H9 (cell line): ENCODE measurements around the gene KRTAP12-4. TPM values are rescaled to one million over a fixed set of nuclear protein-coding genes. Genes with fewer than 3 reads are reported as not detected.

ENCODE experiments used
- DNase-seq: peaks from one replicate; pipeline ENCODE4 v3.0.0-alpha.2; 2017
- H2AFZ ChIP-seq: one replicate; pipeline ENCODE4 v1.6.1; 2013; ENCODE audit warnings: mild to moderate bottlenecking, low read length, control low read depth, moderate library complexity
- H2AK5ac ChIP-seq: 2 replicates; pipeline ENCODE4 v1.6.1; 2013; ENCODE audit warnings: low read length, control low read depth, mixed read lengths; ENCODE audit not compliant: insufficient read length
- H2BK120ac ChIP-seq: one replicate; pipeline ENCODE4 v1.6.1; 2013; ENCODE audit warnings: low read depth, mild to moderate bottlenecking, low read length, control low read depth, inconsistent platforms; ENCODE audit not compliant: poor library complexity, severe bottlenecking
- H2BK12ac ChIP-seq: 2 replicates; pipeline ENCODE4 v1.6.1; 2013; ENCODE audit warnings: low read length, control low read depth, mixed read lengths, low read depth; ENCODE audit not compliant: insufficient read length
- H2BK15ac ChIP-seq: 2 replicates; pipeline ENCODE4 v1.6.1; 2013; ENCODE audit warnings: low read depth, low read length, control low read depth
- H2BK20ac ChIP-seq: one replicate; pipeline ENCODE4 v1.6.1; 2013; ENCODE audit warnings: low read depth, mild to moderate bottlenecking, low read length, control low read depth, inconsistent platforms; ENCODE audit not compliant: poor library complexity, severe bottlenecking
- H2BK5ac ChIP-seq: 2 replicates; pipeline ENCODE4 v1.6.1; 2013; ENCODE audit warnings: low read length, control low read depth, mixed read lengths; ENCODE audit not compliant: insufficient read length
- H3K14ac ChIP-seq: 2 replicates; pipeline ENCODE4 v1.6.1; 2013; ENCODE audit warnings: low read length, control low read depth; ENCODE audit not compliant: insufficient read depth
- H3K18ac ChIP-seq: 2 replicates; pipeline ENCODE4 v1.6.1; 2013; ENCODE audit warnings: low read depth, mild to moderate bottlenecking, mixed read lengths, low read length, control low read depth; ENCODE audit not compliant: insufficient read length
- H3K23ac ChIP-seq: 2 replicates; pipeline ENCODE4 v1.6.1; 2013; ENCODE audit warnings: low read length, control low read depth, mixed read lengths, low read depth; ENCODE audit not compliant: insufficient read length
- H3K23me2 ChIP-seq: 2 replicates; pipeline ENCODE4 v1.6.1; 2013; ENCODE audit warnings: low read depth, mild to moderate bottlenecking, mixed read lengths, low read length, control low read depth; ENCODE audit not compliant: insufficient read length, poor library complexity, severe bottlenecking
- H3K27ac ChIP-seq: 2 replicates; pipeline ENCODE4 v1.5.1; 2013; ENCODE audit warnings: low read length, control low read depth, mixed read lengths, low read depth; ENCODE audit not compliant: insufficient read length
- H3K27me3 ChIP-seq: 2 replicates; pipeline ENCODE4 v1.6.1; 2013; ENCODE audit warnings: low read length, control low read depth, inconsistent platforms; ENCODE audit not compliant: insufficient read depth
- H3K4ac ChIP-seq: 2 replicates; pipeline ENCODE4 v1.6.1; 2013; ENCODE audit warnings: low read depth, mild to moderate bottlenecking, control low read depth, inconsistent platforms, low read length, moderate library complexity
- H3K4me1 ChIP-seq: 2 replicates; pipeline ENCODE4 v1.6.1; 2013; ENCODE audit warnings: low read length, control low read depth, inconsistent platforms; ENCODE audit not compliant: insufficient read depth
- H3K4me2 ChIP-seq: 2 replicates; pipeline ENCODE4 v1.6.1; 2013; ENCODE audit warnings: low read length, control low read depth, mixed read lengths; ENCODE audit not compliant: insufficient read length, insufficient read depth
- H3K56ac ChIP-seq: 2 replicates; pipeline ENCODE4 v1.6.1; 2013; ENCODE audit warnings: low read depth, mild to moderate bottlenecking, mixed read lengths, low read length, control low read depth; ENCODE audit not compliant: insufficient read length
- H3K79me1 ChIP-seq: 2 replicates; pipeline ENCODE4 v1.6.1; 2013; ENCODE audit warnings: low read depth, mild to moderate bottlenecking, moderate library complexity, low read length, control low read depth, inconsistent platforms; ENCODE audit not compliant: insufficient read depth, poor library complexity, severe bottlenecking
- H3K79me2 ChIP-seq: 2 replicates; pipeline ENCODE4 v1.6.1; 2013; ENCODE audit warnings: low read length, control low read depth, inconsistent platforms; ENCODE audit not compliant: insufficient read depth
- H3K9ac ChIP-seq: 2 replicates; pipeline ENCODE4 v1.6.1; 2013; ENCODE audit warnings: low read length, control low read depth, mixed read lengths; ENCODE audit not compliant: insufficient read length; ENCODE audit errors: extremely low read depth
- H3K9me3 ChIP-seq: one replicate; pipeline ENCODE4 v1.6.1; 2013; ENCODE audit warnings: low read depth, low read length, inconsistent platforms; ENCODE audit not compliant: control insufficient read depth
- H3T11ph ChIP-seq: one replicate; pipeline ENCODE4 v1.6.1; 2013; ENCODE audit warnings: mild to moderate bottlenecking, low read length, control low read depth, inconsistent platforms
- H4K20me1 ChIP-seq: one replicate; pipeline ENCODE4 v1.6.1; 2013; ENCODE audit not compliant: control insufficient read depth, insufficient read length, insufficient read depth
- H4K5ac ChIP-seq: 2 replicates; pipeline ENCODE4 v1.6.1; 2013; ENCODE audit warnings: low read depth, mild to moderate bottlenecking, mixed read lengths, low read length, control low read depth; ENCODE audit not compliant: insufficient read length
- H4K8ac ChIP-seq: replicated peaks from 2 replicates; pipeline ENCODE4 v1.6.1; 2013; ENCODE audit warnings: low read length, control low read depth, mixed read lengths, low read depth; ENCODE audit not compliant: insufficient read length
- H4K91ac ChIP-seq: 2 replicates; pipeline ENCODE4 v1.6.1; 2013; ENCODE audit warnings: low read depth, mild to moderate bottlenecking, moderate library complexity, mixed read lengths, low read length, control low read depth; ENCODE audit not compliant: insufficient read length
- H3K27ac Mint-ChIP-seq, 3 experiments: 2 replicates in 2 of 3; 3 replicates in 1 of 3; pipeline ENCODE4 v1.8.0; 2020 to 2021; ENCODE audit warnings: mixed read lengths in 3 of 3, mild to moderate bottlenecking in 1 of 3, moderate library complexity in 1 of 3
- H3K27me3 Mint-ChIP-seq: 2 replicates; pipeline ENCODE4 v1.8.0; 2021; ENCODE audit warnings: low read depth, mild to moderate bottlenecking, moderate library complexity, mixed read lengths
- H3K36me3 Mint-ChIP-seq, 3 experiments: 2 replicates in 2 of 3; 3 replicates in 1 of 3; pipeline ENCODE4 v1.8.0; 2020 to 2021; ENCODE audit warnings: low read depth in 3 of 3, mixed read lengths in 3 of 3; ENCODE audit not compliant: insufficient read depth in 1 of 3
- H3K4me1 Mint-ChIP-seq, 2 experiments: 2 replicates each; pipeline ENCODE4 v1.8.0; 2020; ENCODE audit warnings: mixed read lengths in 2 of 2
- H3K4me3 Mint-ChIP-seq, 2 experiments: 2 replicates in 1 of 2; 3 replicates in 1 of 2; pipeline ENCODE4 v1.8.0; 2020 to 2021; ENCODE audit warnings: mild to moderate bottlenecking in 2 of 2, mixed read lengths in 2 of 2, moderate library complexity in 1 of 2
- H3K9me3 Mint-ChIP-seq, 2 experiments: 2 replicates in 1 of 2; 3 replicates in 1 of 2; pipeline ENCODE4 v1.8.0; 2020; ENCODE audit warnings: mild to moderate bottlenecking in 2 of 2, mixed read lengths in 2 of 2, moderate library complexity in 1 of 2
- CTCF ChIP-seq: fragments of 200-600 bp; sonication (generic); conservative IDR thresholded peaks from 3 replicates; pipeline ENCODE4 v1.8.0; 2021; ENCODE audit warnings: antibody characterized with exemption, mild to moderate bottlenecking
- WGBS: extraction: QIAGEN DNeasy Blood & Tissue Kit; methylation state at CpG from one replicate; pipeline ENCODE4 v1.1.7; 2013; ENCODE audit warnings: missing lambda C conversion rate, low lambda C conversion rate, mixed read lengths; ENCODE audit not compliant: insufficient read length; ENCODE audit errors: extremely low coverage; 5-methylcytosine and 5-hydroxymethylcytosine counted together
- long read RNA-seq: library from polyadenylated mRNA; unstranded; transcript quantifications from one replicate; pipeline ENCODE4 v2.0.0, GENCODE V29; 2020
- total RNA-seq: library from RNA; stranded (reverse); gene quantifications from 2 replicates; pipeline ENCODE4 v1.2.1, GENCODE V29; 2021

KRTAP12-4 gene
- not detected in 2 replicates for total RNA-seq
- long read RNA-seq: 0 reads

- no peak within 1 kb of the TSS for H2AFZ ChIP-seq
- H2BK120ac ChIP-seq: no peak within 1 kb of the TSS
- H4K20me1 ChIP-seq: no peaks in the 10 kb centered on the region
- H4K5ac ChIP-seq: no peak within 1 kb of the TSS
- no peaks in the 10 kb centered on the region for H3K79me1 ChIP-seq
- H2BK15ac ChIP-seq: no peak within 1 kb of the TSS
- no peak within 1 kb of the TSS for H4K91ac ChIP-seq
- TF ChIP-seq CTCF: no peak
- no peak within 1 kb of the TSS for H3T11ph ChIP-seq
- no CpG with 5 or more reads among the region's 9 CpGs for WGBS
- no peaks in the 10 kb centered on the region for H3K4me1 ChIP-seq
- H3K27me3 ChIP-seq: no peaks in the 10 kb centered on the region
- no peak within 1 kb of the TSS for H2BK12ac ChIP-seq
- H3K4me3 Mint-ChIP-seq: no peak within 1 kb of the TSS
- no peak within 1 kb of the TSS for H3K9ac ChIP-seq
- H3K4me1 Mint-ChIP-seq: peaks cover 15 to 25% of the 10 kb centered on the region in 2 experiments
- H3K9me3 Mint-ChIP-seq: peaks cover 15 to 16% of the 10 kb centered on the region in 2 experiments; a peak in 4 of 5 replicates
- H3K79me2 ChIP-seq: no peaks in the 10 kb centered on the region
- DNase-seq: no peak
- H2BK20ac ChIP-seq: no peak within 1 kb of the TSS
- H3K23ac ChIP-seq: no peak within 1 kb of the TSS
- no peaks in the 10 kb centered on the region for H3K9me3 ChIP-seq
- H2BK5ac ChIP-seq: no peak within 1 kb of the TSS
- H3K56ac ChIP-seq: no peak within 1 kb of the TSS
- no peaks in the 10 kb centered on the region for H3K23me2 ChIP-seq
- no peak within 1 kb of the TSS for H3K18ac ChIP-seq
- H3K4me2 ChIP-seq: no peak within 1 kb of the TSS
- H3K27ac Mint-ChIP-seq: no peak within 1 kb of the TSS
- H3K4ac ChIP-seq: no peak within 1 kb of the TSS
- H3K27ac ChIP-seq: no peak within 1 kb of the TSS
- H3K36me3 Mint-ChIP-seq: peaks cover 4 to 15% (median 8%) of the 10 kb centered on the region in 3 experiments
- no peak within 1 kb of the TSS for H4K8ac ChIP-seq
- H3K27me3 Mint-ChIP-seq: peaks cover 22% of the 10 kb centered on the region
- no peak within 1 kb of the TSS for H2AK5ac ChIP-seq
- no peak within 1 kb of the TSS for H3K14ac ChIP-seq
These were observed at the start of gene KRTAP12-4 for GRCh38 chr21:44654576-44655175. Gene KRTAP12-4, minus strand, starts transcription at chr21:44654659. Its CDS starts 45 bp downstream, at chr21:44654614.
